Measurements from ENCODE around the gene INPP5A.
A peak's percentile ranks its signal among the peaks of the same experiment; 100 is the strongest.

INPP5A gene

DNA sequence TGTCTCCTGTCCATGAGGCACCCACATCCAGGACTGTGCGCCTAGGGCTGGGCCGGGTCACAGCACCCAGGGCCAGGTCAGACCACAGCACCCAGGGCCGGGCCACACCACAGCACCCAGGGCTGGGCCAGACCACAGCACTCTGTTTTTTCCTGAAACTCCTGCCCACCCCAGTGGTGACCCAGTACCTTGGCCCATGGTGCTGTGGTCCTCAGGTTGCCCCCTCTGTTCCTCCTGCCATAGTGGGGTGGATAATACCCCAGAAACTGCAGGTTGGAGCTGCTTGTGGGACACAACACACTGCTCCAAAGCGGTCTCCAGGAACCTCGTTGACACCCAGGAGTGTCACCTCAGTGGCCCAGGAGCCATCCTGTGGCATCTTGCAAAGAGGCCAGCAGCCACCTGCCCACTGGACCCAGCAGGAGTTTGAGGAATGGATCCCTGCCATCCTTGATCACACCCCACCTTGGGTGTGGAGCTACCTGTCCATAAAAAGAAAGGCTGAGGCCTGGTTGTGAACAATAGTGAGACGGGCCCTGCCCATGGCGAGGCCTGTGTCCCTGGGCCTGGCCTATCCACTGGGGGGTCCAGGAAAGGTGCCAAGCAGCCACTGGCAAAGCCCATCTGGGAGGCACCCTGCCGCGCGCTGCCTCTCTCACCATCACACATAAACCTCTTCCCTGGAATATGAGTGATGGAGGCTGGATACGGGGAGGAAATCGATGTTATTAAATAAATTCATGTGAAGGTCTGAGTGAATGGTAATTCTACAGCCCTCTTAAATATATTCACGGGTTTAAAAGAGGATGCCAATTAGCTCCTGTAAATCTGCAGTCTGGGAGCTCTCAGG, 159.4 kb downstream of the INPP5A start:
- H3K27ac ChIP-seq, result no peak overlapping the region

DNA sequence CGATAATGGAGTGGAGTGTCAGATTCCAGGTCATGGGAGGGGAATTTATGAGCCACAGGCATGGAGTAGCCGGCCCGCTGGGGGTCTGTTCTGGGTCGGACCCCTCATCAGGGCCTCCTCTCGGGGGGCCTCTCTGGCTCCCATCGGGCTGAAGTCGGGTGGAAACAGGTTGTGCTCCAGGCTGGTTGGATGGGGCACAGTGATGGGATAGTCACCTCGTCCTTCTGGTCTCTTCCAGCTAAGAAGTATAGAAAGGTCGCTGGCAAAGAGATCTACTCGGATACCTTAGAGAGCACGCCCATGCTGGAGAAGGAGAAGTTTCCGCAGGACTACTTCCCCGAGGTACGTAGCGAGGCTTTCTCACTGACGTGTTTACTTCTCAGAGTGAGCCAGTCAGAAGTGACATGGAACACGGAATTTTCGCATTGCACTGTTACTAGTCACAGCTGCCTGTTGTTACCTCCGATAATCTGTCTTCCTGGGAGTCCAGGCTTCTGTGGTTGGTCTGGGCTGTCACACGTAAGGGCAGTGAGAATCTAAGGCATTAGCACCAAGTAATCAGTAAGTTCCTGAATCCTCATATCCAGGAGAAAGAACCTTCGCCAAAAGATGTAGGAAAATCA, 160.1 kb downstream of the INPP5A start:
- no peak for TF ChIP-seq ZFX (IDR thresholded peaks at IDR 0.05)
- TF ChIP-seq, protein P1, sequence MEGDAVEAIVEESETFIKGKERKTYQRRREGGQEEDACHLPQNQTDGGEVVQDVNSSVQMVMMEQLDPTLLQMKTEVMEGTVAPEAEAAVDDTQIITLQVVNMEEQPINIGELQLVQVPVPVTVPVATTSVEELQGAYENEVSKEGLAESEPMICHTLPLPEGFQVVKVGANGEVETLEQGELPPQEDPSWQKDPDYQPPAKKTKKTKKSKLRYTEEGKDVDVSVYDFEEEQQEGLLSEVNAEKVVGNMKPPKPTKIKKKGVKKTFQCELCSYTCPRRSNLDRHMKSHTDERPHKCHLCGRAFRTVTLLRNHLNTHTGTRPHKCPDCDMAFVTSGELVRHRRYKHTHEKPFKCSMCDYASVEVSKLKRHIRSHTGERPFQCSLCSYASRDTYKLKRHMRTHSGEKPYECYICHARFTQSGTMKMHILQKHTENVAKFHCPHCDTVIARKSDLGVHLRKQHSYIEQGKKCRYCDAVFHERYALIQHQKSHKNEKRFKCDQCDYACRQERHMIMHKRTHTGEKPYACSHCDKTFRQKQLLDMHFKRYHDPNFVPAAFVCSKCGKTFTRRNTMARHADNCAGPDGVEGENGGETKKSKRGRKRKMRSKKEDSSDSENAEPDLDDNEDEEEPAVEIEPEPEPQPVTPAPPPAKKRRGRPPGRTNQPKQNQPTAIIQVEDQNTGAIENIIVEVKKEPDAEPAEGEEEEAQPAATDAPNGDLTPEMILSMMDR (conservative IDR thresholded peaks at IDR 0.05), result no peak

More for the DNA sequence above, 159.4 kb downstream of the INPP5A start:
- TF ChIP-seq ZFX (IDR thresholded peaks at IDR 0.05), result no peak
- TF ChIP-seq, protein P1 (conservative IDR thresholded peaks at IDR 0.05), result no peak

DNA sequence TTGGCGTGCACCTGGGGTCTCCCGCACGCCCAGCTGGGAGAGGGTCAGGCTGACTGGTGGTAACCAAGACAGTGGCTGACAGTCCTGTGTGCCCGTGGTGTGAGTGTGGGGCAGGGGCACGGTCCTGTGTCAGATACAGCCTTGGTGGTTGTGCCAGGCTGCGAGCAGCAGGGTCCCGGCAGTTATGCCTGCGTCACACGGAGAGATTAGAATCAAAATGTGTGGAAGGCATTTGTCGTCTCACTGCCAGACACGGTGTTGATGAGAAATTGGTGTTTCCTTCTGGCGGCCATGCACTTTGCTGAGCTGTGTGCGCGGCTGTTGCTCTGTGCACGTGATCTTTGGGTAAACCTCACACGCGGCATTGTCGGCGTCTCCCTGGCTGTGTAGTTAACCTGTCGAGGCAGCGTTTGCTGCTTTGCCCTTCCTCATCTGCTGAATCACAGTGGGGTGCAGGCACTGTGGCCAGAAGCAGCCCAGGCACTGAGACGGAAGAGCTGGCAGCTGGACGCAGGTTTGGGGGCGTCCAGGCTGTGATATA, 160.7 kb downstream of the INPP5A start:
- no peak overlapping the region for H3K27ac ChIP-seq
- no peak for TF ChIP-seq ZFX (IDR thresholded peaks at IDR 0.05)
- TF ChIP-seq, protein P1 (conservative IDR thresholded peaks at IDR 0.05), result no peak

More for the DNA sequence above, 160.1 kb downstream of the INPP5A start:
- H3K27ac ChIP-seq, result no peak overlapping the region

DNA sequence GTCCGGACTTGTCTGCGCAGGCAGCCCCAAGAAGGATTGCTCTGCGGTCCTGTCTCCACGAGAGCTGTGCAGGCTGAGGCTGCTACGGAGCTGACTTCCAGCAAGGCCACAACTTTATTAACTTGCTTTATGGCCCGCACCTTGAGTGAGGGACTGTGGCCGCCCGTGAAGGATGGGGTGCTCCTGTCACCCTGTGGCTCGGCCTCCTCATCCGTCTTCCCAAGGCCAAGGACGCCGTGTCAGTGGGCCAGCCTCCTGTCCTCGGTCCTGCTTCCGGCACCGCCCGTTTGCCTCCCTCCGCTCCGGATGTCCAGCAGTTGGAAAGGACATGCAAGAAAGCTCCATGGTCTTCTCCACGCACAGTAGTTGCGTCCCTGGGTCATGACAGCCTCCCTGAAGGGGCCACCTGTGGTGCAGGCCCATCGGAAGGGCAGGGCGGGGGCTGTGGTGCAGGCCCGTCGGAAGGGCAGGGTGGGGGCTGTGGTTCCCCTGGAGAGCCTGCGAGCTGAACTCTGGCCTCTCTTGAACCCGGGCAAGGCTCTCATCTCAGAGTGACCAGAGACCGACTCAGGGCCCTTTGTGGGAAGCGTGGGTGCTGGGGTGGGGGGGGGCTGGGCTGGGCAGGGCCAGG, 161.3 kb downstream of the INPP5A start:
- TF ChIP-seq ZFX (IDR thresholded peaks at IDR 0.05), result no peak
- TF ChIP-seq, protein P1 (conservative IDR thresholded peaks at IDR 0.05), result no peak
- H3K27ac ChIP-seq, result no peak overlapping the region

DNA sequence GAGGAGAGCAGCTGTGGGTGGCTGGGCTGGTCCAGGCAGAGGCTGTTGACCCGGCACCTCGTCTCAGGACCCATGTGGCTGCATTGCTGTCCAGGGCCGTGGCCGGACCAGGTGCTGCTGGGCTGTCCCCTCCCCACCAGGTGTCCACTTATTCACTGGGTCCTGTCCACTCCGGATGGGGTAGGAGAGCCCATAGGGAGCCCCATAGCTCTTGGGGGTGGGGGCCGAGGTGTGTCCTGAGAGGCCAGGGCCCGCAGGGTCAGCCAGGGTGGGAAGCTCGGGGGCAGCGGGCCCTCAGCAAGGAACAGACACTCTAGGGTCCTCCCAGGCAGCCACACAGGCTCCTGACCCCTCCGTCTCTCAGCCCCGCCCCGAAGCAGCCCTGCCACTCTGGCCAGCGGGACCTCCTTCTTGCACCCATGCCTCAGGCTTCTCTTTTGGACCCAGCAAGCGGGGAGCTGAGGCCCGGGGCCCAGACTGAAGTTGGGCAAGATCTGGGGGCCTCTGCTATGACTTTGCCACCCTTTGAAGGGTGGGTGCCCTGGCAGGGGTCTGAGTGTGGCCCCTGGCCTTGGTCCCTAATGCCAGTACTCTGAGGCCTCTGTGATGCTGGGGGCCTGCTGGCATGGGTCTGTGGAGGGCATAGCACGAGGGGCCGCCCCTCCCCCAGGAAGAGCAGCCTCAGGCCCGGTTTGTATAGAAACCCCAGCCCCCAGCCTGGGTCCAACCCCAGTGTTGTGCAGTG, 162.0 kb downstream of the INPP5A start:
- H3K27ac ChIP-seq, result peak overlapping the region; percentile 4; the same call in 1 of the 2 replicates
- no peak for TF ChIP-seq ZFX (IDR thresholded peaks at IDR 0.05)
- TF ChIP-seq, protein P1 (conservative IDR thresholded peaks at IDR 0.05), result no peak

DNA sequence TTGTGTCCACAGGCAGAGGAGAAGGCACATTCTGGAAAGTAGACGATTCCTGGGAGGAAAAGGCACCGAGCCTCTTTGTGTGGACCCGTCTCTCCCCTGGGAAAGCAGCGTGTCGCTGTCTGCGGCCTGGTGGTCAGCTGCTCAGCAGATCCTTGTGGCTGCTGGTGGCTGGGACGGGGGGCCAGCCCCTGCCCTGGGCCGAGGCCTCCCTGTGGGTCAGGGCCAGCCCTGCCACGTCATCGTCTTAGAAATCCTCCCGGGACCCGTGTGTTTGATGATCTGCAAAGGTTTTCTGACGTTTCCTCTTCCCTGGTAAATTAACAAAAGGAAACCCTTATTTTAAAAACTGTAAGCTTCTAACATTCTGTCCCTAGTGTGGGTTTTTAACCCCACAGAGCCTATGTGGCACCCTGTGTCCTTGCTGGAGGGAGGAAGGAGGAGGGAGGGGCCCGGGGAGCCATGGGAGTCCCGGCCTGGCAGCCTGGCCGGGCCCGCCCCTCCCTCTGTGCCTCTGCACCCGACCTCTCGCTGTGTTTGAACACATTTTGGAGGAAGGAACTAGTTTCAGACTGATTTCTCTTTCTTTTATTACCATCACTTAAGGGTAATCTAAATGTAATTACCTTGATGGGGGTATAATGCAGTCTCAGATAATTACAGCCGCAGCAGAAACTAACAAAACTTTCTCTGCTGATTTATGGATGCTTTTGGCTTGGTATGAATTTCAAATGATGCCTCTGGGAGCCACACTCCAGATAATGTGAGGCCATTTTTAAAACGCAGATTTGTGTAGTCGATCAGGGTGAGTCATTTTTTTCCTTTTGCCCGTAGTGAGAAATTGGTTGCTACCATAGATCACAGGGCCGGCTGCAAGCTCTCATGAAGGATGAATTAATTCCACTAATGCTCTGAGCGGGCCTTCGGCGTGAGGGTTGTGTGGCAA, 162.8 kb downstream of the INPP5A start:
- peak overlapping the region; percentile 4; the same call in 1 of the 2 replicates for H3K27ac ChIP-seq
- TF ChIP-seq, protein P1 (conservative IDR thresholded peaks at IDR 0.05), result no peak
- no peak for TF ChIP-seq ZFX (IDR thresholded peaks at IDR 0.05)
